Chondrocyte (in vitro differentiated cells): ENCODE measurements around the gene CNOT6L. TPM values are rescaled to one million over a fixed set of nuclear protein-coding genes. Genes with fewer than 3 reads are reported as not detected.

Experiments used
- DNase-seq: peaks from one replicate; pipeline ENCODE4 v3.0.0; 2021; ENCODE audit warnings: mixed read lengths, low spot score
- H3K27ac Mint-ChIP-seq: one replicate; pipeline ENCODE4 v1.8.0; 2021; ENCODE audit warnings: mild to moderate bottlenecking, moderate library complexity, mixed read lengths; ENCODE audit not compliant: unreplicated experiment
- H3K27me3 Mint-ChIP-seq: 2 replicates; pipeline ENCODE4 v1.8.0; 2021; ENCODE audit warnings: low read depth, mixed read lengths
- H3K36me3 Mint-ChIP-seq: 2 replicates; pipeline ENCODE4 v1.8.0; 2021; ENCODE audit warnings: low read depth, mixed read lengths
- H3K4me1 Mint-ChIP-seq: 2 replicates; pipeline ENCODE4 v1.8.0; 2021; ENCODE audit warnings: low read depth, mild to moderate bottlenecking, mixed read lengths
- H3K4me3 Mint-ChIP-seq: one replicate; pipeline ENCODE4 v1.8.0; 2021; ENCODE audit warnings: mild to moderate bottlenecking, moderate library complexity, mixed read lengths; ENCODE audit not compliant: unreplicated experiment
- H3K9me3 Mint-ChIP-seq: 2 replicates; pipeline ENCODE4 v1.8.0; 2021; ENCODE audit warnings: low read depth, mixed read lengths
- total RNA-seq: library from RNA; stranded (reverse); gene quantifications from 3 replicates; pipeline ENCODE4 v1.2.1, GENCODE V29; 2021
- TF ChIP-seq, protein P1 (sequence below): fragments of 200-600 bp; sonication (generic); IDR thresholded peaks from 2 replicates; pipeline ENCODE4 v1.5.0; 2021; ENCODE audit warnings: antibody characterized with exemption, mild to moderate bottlenecking, moderate library complexity

The CNOT6L gene
- total RNA-seq, 1 donor from 2014 or later, result 25.5 TPM

DNA sequence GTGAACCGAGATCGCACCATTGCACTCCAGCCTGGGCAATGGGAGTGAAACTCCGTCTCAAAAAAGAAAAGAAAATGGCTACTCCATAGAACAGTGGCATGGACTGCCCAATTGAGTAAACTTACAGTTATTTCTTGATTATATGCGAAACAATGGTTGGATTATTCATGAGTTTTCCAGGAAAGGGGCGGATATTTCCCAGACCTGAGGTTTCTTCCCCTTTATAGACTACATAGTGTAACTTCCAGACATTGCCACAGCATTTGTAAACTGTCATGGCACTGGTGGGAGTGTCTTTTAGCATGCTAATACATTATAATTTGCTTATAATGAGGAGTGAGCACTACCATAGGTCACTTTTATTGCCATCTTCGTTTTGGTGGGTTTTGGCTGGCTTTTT is 29.3 kb upstream of the CNOT6L start:
- no peaks in the 10 kb centered on the region for H3K27me3 Mint-ChIP-seq
- no peak overlapping the region for H3K27ac Mint-ChIP-seq
- TF ChIP-seq, protein P1, sequence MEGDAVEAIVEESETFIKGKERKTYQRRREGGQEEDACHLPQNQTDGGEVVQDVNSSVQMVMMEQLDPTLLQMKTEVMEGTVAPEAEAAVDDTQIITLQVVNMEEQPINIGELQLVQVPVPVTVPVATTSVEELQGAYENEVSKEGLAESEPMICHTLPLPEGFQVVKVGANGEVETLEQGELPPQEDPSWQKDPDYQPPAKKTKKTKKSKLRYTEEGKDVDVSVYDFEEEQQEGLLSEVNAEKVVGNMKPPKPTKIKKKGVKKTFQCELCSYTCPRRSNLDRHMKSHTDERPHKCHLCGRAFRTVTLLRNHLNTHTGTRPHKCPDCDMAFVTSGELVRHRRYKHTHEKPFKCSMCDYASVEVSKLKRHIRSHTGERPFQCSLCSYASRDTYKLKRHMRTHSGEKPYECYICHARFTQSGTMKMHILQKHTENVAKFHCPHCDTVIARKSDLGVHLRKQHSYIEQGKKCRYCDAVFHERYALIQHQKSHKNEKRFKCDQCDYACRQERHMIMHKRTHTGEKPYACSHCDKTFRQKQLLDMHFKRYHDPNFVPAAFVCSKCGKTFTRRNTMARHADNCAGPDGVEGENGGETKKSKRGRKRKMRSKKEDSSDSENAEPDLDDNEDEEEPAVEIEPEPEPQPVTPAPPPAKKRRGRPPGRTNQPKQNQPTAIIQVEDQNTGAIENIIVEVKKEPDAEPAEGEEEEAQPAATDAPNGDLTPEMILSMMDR, result no peak
- H3K36me3 Mint-ChIP-seq, result no peaks in the 10 kb centered on the region
- no peak for DNase-seq
- H3K9me3 Mint-ChIP-seq, result no peaks in the 10 kb centered on the region
- no peak overlapping the region for H3K4me3 Mint-ChIP-seq
- H3K4me1 Mint-ChIP-seq, result peaks cover 3% of the 10 kb centered on the region

DNA sequence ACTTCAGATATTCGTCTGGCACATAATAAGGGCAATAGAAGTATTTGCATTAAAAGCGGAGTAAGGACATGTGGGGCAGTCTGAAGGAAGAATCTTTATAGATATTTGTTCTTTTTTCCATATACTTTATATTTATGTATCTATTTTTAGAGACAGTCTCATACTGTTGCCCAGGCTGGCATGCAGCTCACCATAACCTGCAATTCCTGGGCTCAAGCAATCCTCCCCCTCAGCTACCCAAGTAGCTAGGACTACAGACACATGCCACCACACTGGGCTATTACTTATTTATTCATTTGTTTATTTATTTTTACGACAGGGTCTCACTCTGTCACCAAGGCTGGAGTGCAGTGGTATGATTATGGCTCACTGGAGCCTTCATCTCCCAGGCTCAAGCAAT is 26.8 kb upstream of the CNOT6L start:
- H3K9me3 Mint-ChIP-seq, result no peaks in the 10 kb centered on the region
- H3K4me3 Mint-ChIP-seq, result no peak overlapping the region
- peaks cover 5% of the 10 kb centered on the region for H3K27me3 Mint-ChIP-seq
- H3K36me3 Mint-ChIP-seq, result no peaks in the 10 kb centered on the region
- TF ChIP-seq, protein P1, result no peak
- no peak for DNase-seq
- peaks cover 3% of the 10 kb centered on the region for H3K4me1 Mint-ChIP-seq
- no peak overlapping the region for H3K27ac Mint-ChIP-seq

DNA sequence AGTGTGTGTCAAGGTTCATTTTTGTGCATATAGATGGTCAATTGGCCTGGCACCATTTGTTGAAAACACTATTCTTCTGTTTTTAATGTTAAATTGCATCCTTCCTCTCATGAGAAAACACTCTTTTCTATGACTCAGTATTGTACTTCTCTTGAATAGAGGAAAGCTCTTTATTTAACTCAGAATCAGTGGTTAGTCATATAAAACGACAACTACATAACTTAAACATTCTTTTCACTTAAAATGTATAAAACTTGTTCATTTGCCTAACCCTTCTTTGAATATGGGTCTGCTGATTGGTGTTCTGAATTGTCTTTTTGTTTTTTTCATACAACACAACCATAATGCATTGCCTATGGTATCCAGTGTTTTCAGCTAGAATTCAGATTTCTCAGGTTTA is 26.2 kb upstream of the CNOT6L start:
- no peaks in the 10 kb centered on the region for H3K9me3 Mint-ChIP-seq
- no peak for DNase-seq
- TF ChIP-seq, protein P1, result no peak
- H3K27me3 Mint-ChIP-seq, result peaks cover 5% of the 10 kb centered on the region
- H3K27ac Mint-ChIP-seq, result no peak overlapping the region
- no peaks in the 10 kb centered on the region for H3K36me3 Mint-ChIP-seq
- H3K4me1 Mint-ChIP-seq, result peaks cover 3% of the 10 kb centered on the region
- H3K4me3 Mint-ChIP-seq, result no peak overlapping the region

DNA sequence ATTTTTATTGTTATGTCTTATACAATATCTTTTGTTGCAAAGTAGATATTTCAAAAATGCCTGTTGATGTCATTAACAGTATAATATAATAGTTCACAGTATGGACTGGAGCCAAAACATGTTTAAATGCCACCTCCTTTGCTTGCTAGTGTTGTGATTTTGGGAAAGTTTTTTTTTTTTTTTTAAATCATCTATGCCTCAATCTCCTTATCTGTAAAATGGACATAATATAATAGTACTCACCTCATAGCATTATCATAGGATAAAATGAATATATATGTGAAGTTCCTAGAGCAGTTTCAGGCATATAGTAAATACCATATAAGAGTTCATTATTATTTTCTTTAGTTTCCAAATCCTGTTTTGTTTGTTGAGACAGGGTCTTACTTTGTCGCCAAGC is 25.2 kb upstream of the CNOT6L start:
- peaks cover 3% of the 10 kb centered on the region for H3K4me1 Mint-ChIP-seq
- no peaks in the 10 kb centered on the region for H3K36me3 Mint-ChIP-seq
- H3K4me3 Mint-ChIP-seq, result no peak overlapping the region
- TF ChIP-seq, protein P1, result no peak
- H3K9me3 Mint-ChIP-seq, result no peaks in the 10 kb centered on the region
- H3K27ac Mint-ChIP-seq, result no peak overlapping the region
- H3K27me3 Mint-ChIP-seq, result peaks cover 8% of the 10 kb centered on the region
- no peak for DNase-seq

- TF ChIP-seq, protein P1, result no peak
- Mint-ChIP-seq H3K4me3 (no peak overlapping the region), H3K27ac (no peak overlapping the region), H3K9me3 (no peaks in the 10 kb centered on the region), H3K36me3 (no peaks in the 10 kb centered on the region), H3K4me1 (peaks cover 3% of the 10 kb centered on the region), H3K27me3 (peaks cover 8% of the 10 kb centered on the region)
- no peak for DNase-seq
Observed at GRCh38 chr4:77843628-77844027, 24.5 kb upstream of the CNOT6L start.
